ENCODE results near the gene KRT2.

Gene KRT2

GRCh38 chr12:52614381-52615207, 37.4 kb downstream of the KRT2 start:
- no peak for DNase-seq

GRCh38 chr12:52613384-52614030, 38.5 kb downstream of the KRT2 start:
- DNase-seq: no peak

- DNase-seq: peak in 2 of 4 experiments; percentile 9 to 17
Observed at GRCh38 chr12:52612431-52613383, 39.3 kb downstream of the KRT2 start.

GRCh38 chr12:52611080-52611468, 40.9 kb downstream of the KRT2 start:
- DNase-seq: no peak

GRCh38 chr12:52608826-52609630, 43.0 kb downstream of the KRT2 start:
- no peak for DNase-seq

- no peak for DNase-seq
Observed at GRCh38 chr12:52608161-52608560, 43.9 kb downstream of the KRT2 start.

- DNase-seq: no peak
Observed at GRCh38 chr12:52607314-52607713, 44.7 kb downstream of the KRT2 start.

- no peak for DNase-seq
Observed at GRCh38 chr12:52606581-52607218, 45.3 kb downstream of the KRT2 start.

- no peak for DNase-seq
Observed at GRCh38 chr12:52606096-52606495, 45.9 kb downstream of the KRT2 start.

- DNase-seq: no peak
Observed at GRCh38 chr12:52605542-52605941, 46.5 kb downstream of the KRT2 start.

GRCh38 chr12:52604859-52605258, 47.2 kb downstream of the KRT2 start:
- no peak for DNase-seq

GRCh38 chr12:52603314-52603713, 48.7 kb downstream of the KRT2 start:
- no peak for DNase-seq

GRCh38 chr12:52602552-52602951, 49.5 kb downstream of the KRT2 start:
- DNase-seq: no peak

- DNase-seq: no peak
Observed at GRCh38 chr12:52601671-52602070, 50.3 kb downstream of the KRT2 start.

GRCh38 chr12:52600941-52601481, 51.0 kb downstream of the KRT2 start, which contains the start of gene KRT72:
Gene KRT72, minus strand, starts transcription at chr12:52601463. Its CDS starts 11 bp downstream, at chr12:52601452.
- no peak for DNase-seq

- DNase-seq: no peak
Observed at GRCh38 chr12:52600475-52600874, 51.5 kb downstream of the KRT2 start.

- no peak for DNase-seq
Observed at GRCh38 chr12:52600071-52600470, 51.9 kb downstream of the KRT2 start.

GRCh38 chr12:52598966-52599365, 53.0 kb downstream of the KRT2 start:
- no peak for DNase-seq
